ENCODE data around the gene FSTL1.

The FSTL1 gene

GRCh38 chr3:120348991-120349854, 101.6 kb downstream of the FSTL1 start, which contains the start of gene LRRC58:
LRRC58 (minus strand) TSS chr3:120349354; CDS start chr3:120349243, 111 bp downstream.
- peak; percentile 88 for DNase-seq

DNA sequence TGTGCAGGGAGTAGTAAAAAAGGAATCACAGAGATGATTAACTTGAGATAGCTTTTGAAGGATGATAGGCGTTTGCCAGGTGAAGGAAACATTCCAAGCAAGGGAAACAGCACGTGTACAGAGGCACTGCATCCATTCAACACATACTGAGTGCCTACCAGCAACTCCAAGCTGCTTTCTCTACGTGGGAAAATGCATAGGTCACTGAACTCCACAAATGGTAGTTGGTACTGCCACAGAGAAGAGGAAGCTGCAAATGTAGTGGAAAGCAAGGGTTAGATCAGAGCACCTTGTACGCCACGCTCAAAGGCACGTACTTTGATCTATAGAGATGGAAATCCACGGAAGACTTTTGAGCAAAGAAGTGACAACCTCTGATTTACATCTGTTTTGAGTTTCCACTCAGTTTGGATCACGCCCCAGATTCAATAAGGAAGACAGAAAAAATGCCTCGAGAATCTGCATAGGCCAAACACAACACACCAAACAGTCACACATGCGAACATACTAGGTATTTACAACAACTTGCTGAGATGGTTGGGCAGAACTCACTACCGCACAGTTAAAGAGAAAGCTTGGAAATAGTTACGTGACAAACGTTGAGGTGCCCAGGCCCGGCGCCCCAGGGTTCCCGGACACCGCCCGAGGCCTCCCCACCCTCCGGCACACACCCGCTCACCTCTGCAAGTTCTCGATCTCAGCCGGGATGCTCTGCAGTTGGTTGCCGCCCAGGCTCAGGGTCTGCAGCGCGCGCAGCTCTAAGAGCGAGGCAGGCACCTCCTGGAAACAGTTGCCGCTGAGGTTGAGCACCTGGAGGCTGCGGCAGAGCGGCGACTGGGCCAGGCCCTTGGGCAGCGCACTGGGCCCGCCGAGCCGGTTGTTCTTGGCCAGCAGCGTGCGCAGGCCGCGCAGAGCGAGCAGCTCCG, 102.5 kb downstream of the FSTL1 start:
- DNase-seq, result peak; percentile 61

DNA sequence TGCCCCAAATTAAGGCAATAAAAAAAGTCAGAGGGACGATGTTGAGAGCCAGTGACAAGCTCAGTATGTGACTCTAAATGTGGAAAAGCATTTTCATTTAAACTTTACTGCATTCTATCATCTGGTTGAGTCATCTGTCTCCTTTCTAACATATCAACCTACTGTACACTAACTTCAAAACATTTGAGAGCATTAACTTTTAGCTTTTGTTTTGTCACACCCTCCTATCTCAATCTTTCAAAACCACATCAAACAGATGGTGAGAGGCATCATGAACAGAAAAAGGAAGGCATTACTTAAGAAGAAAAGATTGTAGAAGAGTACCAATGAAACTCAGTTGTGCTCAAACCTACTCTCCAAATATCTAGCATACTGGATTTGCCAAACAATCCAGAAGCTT, 106.4 kb downstream of the FSTL1 start:
- peak; percentile 69 for DNase-seq
